IPS-20b (cell line): ENCODE data around the gene SDK1.

Experiments
- H3K27ac ChIP-seq: one replicate; pipeline ENCODE4 v1.5.1; 2013; ENCODE audit warnings: low read length
- H3K27me3 ChIP-seq: 2 replicates; pipeline ENCODE4 v1.6.1; 2013; ENCODE audit warnings: mild to moderate bottlenecking, low read length, inconsistent platforms; ENCODE audit not compliant: insufficient read depth
- H3K36me3 ChIP-seq: 2 replicates; pipeline ENCODE4 v1.6.1; 2013; ENCODE audit warnings: low read depth, mild to moderate bottlenecking, inconsistent platforms, low read length, moderate library complexity; ENCODE audit not compliant: insufficient read depth
- H3K4me1 ChIP-seq: 2 replicates; pipeline ENCODE4 v1.6.1; 2013; ENCODE audit warnings: mild to moderate bottlenecking, control low read depth, inconsistent platforms, low read length, moderate library complexity; ENCODE audit not compliant: insufficient read depth
- H3K4me3 ChIP-seq: 2 replicates; pipeline ENCODE4 v1.5.1; 2013; ENCODE audit warnings: mild to moderate bottlenecking, low read length, inconsistent platforms
- H3K9ac ChIP-seq: 2 replicates; pipeline ENCODE4 v1.6.1; 2013; ENCODE audit warnings: low read depth, mild to moderate bottlenecking, inconsistent platforms, low read length, moderate library complexity
- H3K9me3 ChIP-seq: 2 replicates; pipeline ENCODE4 v1.6.1; 2013; ENCODE audit warnings: mild to moderate bottlenecking, low read depth, low read length, inconsistent platforms; ENCODE audit not compliant: insufficient read depth

The SDK1 gene

DNA sequence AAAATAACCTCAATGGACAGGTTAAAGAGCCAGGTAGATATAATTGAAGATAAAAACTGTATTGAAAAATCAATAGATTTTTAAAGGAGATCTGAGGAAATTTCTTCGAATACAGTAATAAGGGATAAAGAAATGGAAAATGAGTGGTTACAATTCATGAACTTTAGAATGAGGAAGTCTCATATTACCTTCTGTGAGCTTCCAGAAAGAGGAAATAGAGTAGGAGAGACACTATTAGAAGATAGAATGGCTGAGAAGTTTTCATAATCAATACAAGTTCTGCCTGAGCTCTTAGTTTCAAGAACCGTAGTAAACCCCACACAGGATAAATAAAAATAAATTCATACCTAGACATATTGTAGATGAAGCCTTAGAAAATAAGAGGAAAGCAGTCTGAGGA, 11.5 kb downstream of the SDK1 start:
- H3K9ac ChIP-seq: no peak overlapping the region
- H3K4me1 ChIP-seq: no peaks in the 10 kb centered on the region
- H3K27ac ChIP-seq: no peak overlapping the region
- H3K9me3 ChIP-seq: no peaks in the 10 kb centered on the region
- no peaks in the 10 kb centered on the region for H3K27me3 ChIP-seq
- no peak overlapping the region for H3K4me3 ChIP-seq
- H3K36me3 ChIP-seq: no peaks in the 10 kb centered on the region

DNA sequence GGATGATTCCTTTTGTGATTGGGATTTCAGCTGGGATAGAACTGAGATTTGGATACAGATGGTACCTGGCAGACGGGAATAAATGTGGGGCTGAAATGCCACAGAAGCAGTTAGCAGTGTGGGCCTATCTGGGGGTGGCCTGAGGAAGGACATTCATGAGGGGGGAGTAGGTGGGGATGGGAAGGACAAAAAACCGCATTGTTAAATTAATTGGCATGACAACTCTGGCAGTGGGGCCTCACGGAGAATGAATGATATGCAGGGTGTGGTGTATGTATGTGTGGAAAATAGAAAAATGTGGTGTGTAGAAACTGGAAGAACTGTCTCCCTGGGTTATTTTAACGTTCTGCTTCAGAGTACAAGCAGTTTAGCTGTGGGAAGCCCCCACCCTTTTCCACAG, 17.8 kb downstream of the SDK1 start:
- Histone ChIP-seq H3K27me3 (no peaks in the 10 kb centered on the region), H3K36me3 (no peaks in the 10 kb centered on the region), H3K9me3 (no peaks in the 10 kb centered on the region), H3K9ac (no peak overlapping the region), H3K27ac (no peak overlapping the region), H3K4me1 (no peaks in the 10 kb centered on the region), H3K4me3 (no peak overlapping the region)

DNA sequence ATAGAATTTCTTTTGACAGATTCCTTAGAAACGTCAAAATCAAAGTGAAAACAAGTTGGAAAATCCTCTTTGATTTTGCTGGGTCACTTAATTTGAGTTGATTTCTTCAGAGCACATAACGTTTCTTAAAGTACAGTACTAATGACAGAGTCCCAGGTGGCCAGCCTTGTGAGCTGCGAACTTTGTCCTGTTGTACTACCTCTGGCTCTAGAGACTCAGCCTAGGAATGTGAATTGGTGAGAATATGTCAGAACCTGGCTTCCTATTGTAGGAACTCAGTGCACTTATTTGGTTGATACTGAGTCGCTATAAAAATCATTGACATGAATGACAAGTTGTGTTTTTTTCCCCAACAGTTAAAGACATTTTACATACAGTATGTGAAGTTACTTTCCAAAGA, 20.2 kb downstream of the SDK1 start:
- no peak overlapping the region for H3K4me3 ChIP-seq
- H3K9ac ChIP-seq: no peak overlapping the region
- no peaks in the 10 kb centered on the region for H3K36me3 ChIP-seq
- H3K4me1 ChIP-seq: no peaks in the 10 kb centered on the region
- H3K27me3 ChIP-seq: no peaks in the 10 kb centered on the region
- no peaks in the 10 kb centered on the region for H3K9me3 ChIP-seq
- no peak overlapping the region for H3K27ac ChIP-seq

DNA sequence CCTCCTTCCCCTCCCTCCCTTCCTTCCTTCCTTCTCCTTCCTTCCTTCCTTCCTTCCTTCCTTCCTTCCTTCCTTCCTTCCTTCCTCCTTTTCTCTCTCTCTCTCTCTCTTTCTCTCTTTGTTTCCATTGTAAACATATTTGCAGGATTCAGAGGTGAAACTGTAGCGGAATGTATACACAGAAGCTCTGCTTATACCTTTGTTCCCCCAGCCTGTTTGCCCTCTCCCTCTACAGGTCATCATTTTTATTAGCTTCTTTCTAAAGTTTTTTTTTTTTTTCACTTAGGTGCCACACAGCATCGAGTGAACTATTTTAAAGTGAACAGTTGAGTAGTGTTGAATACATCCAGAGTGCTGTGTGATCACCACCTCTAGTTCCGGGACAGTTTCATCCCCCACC, 20.7 kb downstream of the SDK1 start:
- Histone ChIP-seq H3K4me3 (no peak overlapping the region), H3K36me3 (no peaks in the 10 kb centered on the region), H3K9ac (no peak overlapping the region), H3K4me1 (no peaks in the 10 kb centered on the region), H3K27ac (no peak overlapping the region), H3K27me3 (no peaks in the 10 kb centered on the region), H3K9me3 (no peaks in the 10 kb centered on the region)

DNA sequence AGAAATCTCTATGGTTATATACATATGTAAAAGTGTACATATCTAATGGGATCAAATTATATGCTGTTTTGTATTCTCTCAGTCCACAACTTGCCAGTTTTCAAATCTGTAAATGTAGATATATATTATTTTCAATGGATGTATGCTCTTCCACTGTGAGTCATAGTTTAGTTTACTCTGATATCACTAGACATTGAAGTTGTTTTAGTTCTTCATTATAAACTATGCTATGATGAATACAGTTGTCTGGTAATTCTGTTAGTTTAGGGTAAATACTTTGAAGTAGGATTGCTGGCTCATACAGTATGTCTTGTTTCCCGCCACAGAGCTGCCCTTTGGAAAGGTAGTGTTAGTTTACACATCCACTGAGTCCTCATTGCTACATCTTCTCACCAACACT, 25.2 kb downstream of the SDK1 start:
- H3K36me3 ChIP-seq: no peaks in the 10 kb centered on the region
- H3K27me3 ChIP-seq: no peaks in the 10 kb centered on the region

DNA sequence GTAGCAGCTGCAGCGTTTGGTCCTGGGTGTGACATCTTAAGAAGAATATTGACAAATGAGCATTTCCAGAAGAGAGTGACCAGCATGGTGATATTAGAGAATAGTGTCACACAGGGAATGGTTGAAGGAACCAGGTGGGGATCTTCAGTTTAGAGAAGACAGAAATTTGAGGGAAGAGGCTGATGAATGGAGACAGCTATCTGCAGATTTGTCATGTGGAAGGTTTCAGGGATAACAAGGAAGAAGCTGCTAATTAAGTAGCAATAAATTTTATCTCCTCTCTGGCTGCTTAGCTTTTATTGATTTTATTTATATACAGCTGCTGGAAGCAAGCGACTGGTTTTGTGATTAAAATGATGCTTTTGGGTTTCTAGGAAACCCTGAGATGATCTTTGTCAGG, 26.0 kb downstream of the SDK1 start:
- no peaks in the 10 kb centered on the region for H3K4me1 ChIP-seq
- no peak overlapping the region for H3K4me3 ChIP-seq
- no peak overlapping the region for H3K27ac ChIP-seq
- no peaks in the 10 kb centered on the region for H3K36me3 ChIP-seq
- no peaks in the 10 kb centered on the region for H3K9me3 ChIP-seq
- H3K9ac ChIP-seq: no peak overlapping the region
- no peaks in the 10 kb centered on the region for H3K27me3 ChIP-seq

More for the DNA sequence above, 25.2 kb downstream of the SDK1 start:
- no peak overlapping the region for H3K4me3 ChIP-seq
- no peak overlapping the region for H3K9ac ChIP-seq
- no peaks in the 10 kb centered on the region for H3K9me3 ChIP-seq
- no peak overlapping the region for H3K27ac ChIP-seq
- no peaks in the 10 kb centered on the region for H3K4me1 ChIP-seq

DNA sequence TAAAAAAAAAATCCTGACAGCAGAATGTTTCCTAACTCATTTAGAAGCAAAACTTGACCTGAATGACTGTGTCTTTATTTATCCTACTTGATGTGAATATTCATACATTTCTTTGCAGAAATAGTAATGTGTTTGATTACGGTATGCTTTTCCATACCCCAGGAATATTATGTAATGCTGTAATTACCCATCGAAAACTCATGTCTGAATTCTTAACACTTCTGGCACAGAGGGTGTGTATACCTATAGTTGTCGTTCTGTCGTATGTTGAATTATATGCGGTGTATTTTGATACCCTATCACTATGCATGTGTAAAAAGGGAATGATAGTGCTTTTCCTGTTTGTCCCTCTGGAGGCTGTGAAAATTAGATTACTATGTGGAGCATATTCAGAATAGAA, 26.6 kb downstream of the SDK1 start:
- Histone ChIP-seq H3K4me1 (no peaks in the 10 kb centered on the region), H3K27me3 (no peaks in the 10 kb centered on the region), H3K36me3 (no peaks in the 10 kb centered on the region), H3K9me3 (no peaks in the 10 kb centered on the region), H3K4me3 (no peak overlapping the region), H3K27ac (no peak overlapping the region), H3K9ac (no peak overlapping the region)

DNA sequence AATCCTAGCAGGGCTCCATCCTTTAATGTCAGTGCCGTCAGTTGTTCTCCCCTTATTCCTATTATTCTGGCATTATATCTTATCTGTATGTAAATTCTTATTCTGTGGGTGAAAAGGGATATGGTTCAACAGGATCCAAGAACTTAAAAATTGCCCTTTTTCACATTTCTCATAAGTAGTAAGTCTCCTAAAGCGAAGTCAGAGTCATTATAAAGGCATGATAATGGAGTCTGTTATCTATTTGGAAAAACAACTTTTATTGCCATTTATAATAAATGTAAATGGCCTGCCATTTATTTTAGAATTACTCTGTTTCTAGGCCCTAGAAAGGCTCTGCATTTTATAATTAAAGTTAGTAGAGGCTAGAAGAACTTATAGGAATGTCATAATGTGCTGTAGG, 31.3 kb downstream of the SDK1 start:
- Histone ChIP-seq H3K36me3 (no peaks in the 10 kb centered on the region), H3K27ac (no peak overlapping the region), H3K27me3 (no peaks in the 10 kb centered on the region), H3K4me1 (no peaks in the 10 kb centered on the region), H3K9ac (no peak overlapping the region), H3K4me3 (no peak overlapping the region), H3K9me3 (no peaks in the 10 kb centered on the region)

DNA sequence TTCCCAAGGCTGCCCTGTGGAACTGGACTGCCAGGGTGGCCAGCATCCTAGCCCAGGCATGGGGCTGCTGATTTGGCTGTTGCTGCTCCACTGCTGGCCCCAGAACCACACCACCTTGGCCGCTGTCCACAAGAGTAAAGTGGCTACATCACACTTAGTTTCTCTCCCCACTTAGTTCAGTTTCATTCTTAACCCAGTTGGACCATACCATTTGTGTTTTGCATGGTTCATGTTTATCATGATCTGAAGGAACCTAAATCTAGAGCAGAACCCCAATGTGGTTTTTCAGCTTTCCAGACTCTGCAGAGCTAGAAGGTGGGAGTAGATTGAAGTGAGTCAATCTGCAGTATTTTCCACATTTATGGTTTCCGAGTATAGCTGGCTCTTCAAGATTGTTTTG, 32.8 kb downstream of the SDK1 start:
- H3K27ac ChIP-seq: no peak overlapping the region
- H3K36me3 ChIP-seq: no peaks in the 10 kb centered on the region
- no peaks in the 10 kb centered on the region for H3K9me3 ChIP-seq
- H3K9ac ChIP-seq: no peak overlapping the region
- no peaks in the 10 kb centered on the region for H3K27me3 ChIP-seq
- H3K4me3 ChIP-seq: no peak overlapping the region
- no peaks in the 10 kb centered on the region for H3K4me1 ChIP-seq

DNA sequence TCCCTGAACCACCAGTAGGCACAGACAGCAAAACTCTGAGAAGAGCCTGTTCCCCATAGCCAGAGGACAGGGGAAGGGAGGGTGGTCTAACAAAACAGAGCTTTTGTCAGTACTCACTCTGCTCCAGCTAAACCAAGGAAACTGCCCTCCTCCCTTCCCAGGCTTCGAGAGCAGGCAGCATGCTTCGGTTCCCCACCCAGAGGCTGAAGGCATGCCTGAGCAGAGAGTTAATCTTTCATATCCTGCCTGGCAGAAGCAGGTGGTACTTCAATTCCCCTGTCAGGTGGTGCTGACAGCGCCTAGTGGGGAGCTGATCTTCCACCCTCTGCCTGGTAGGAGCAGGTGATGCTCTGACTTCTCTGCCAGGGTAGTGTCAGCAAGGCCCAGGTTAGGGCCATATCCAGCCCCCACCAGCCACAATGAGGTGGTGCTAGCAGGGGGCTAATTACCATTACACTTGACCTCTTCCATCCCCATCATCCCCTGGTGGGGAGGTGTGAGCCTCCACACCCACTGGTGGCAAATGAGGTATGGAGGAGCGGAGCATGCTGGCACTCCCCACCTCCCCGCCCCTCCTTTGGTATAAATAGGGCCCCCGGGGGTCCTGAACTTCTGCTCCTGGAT, 35.1 kb downstream of the SDK1 start:
- Histone ChIP-seq H3K36me3 (no peaks in the 10 kb centered on the region), H3K9me3 (no peaks in the 10 kb centered on the region), H3K27me3 (no peaks in the 10 kb centered on the region), H3K27ac (no peak overlapping the region), H3K4me3 (no peak overlapping the region), H3K4me1 (no peaks in the 10 kb centered on the region), H3K9ac (no peak overlapping the region)

DNA sequence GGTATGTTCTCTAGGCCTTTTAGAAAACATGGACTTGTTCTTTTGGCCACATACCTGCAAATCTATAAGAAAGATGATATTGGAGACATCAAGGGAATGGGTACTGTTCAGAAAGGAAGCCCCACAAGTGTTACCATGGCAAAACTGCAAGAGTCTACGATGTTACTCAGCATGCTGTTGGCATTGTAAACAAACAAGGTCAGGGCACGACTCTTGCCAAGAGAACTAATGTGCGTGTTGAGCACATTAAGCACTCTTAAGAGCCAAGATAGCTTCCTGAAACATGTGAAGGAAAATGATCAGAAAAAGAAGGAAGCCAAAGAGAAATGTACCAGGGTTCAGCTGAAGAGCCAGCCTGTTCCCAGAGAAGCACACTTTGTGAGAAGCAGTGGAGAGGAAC, 37.1 kb downstream of the SDK1 start:
- no peaks in the 10 kb centered on the region for H3K4me1 ChIP-seq
- H3K27me3 ChIP-seq: no peaks in the 10 kb centered on the region
- no peaks in the 10 kb centered on the region for H3K9me3 ChIP-seq
- no peak overlapping the region for H3K4me3 ChIP-seq
- H3K27ac ChIP-seq: no peak overlapping the region
- H3K36me3 ChIP-seq: no peaks in the 10 kb centered on the region
- H3K9ac ChIP-seq: no peak overlapping the region

DNA sequence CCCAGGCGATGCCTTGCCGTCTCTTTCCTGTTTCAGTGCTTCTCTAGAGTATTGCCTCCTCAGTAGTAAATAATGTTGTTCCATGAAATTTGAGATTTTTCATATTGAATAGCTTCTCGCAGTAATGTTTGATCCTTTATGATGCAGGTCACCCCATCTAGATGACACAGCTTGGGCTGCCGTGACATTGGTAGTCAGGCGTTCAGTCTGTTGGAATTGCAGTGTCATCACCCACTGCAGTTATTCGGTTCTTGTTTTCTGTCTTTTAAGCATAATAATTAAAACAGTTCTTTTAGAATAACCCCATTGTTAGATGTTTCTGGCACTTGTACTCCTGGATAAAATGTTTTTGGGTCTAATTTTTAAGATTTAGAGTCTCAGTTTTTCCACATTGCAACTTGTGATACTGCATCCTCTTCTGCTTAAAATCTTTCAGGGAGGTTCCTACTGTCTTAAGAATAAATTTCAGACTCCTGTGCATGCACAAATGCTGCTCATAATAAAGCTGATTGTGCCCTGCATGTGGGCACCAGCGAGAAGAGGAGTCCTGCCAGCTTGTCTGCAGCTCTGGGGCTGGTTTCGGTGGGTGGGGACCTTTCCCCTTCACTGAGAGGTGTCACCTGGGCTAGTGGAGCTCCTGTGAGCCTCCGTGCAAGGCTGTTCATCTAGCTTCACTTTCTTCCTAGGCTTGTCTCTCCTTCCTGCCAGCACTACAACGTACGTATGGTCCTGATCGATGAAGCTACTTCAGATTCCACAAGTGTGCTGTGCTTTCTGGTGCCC, 44.8 kb downstream of the SDK1 start:
- H3K4me1 ChIP-seq: no peaks in the 10 kb centered on the region
- H3K4me3 ChIP-seq: no peak overlapping the region
- no peaks in the 10 kb centered on the region for H3K36me3 ChIP-seq
- H3K9me3 ChIP-seq: no peaks in the 10 kb centered on the region
- H3K9ac ChIP-seq: no peak overlapping the region
- no peaks in the 10 kb centered on the region for H3K27me3 ChIP-seq
- no peak overlapping the region for H3K27ac ChIP-seq
